B cell (primary cell): ENCODE data around the gene LDB1. TPM values are rescaled to one million over a fixed set of nuclear protein-coding genes. Genes with fewer than 3 reads are reported as not detected.
A peak's percentile ranks its signal among the peaks of the same experiment; 100 is the strongest.

Source experiments
- ATAC-seq: fragments of 200-7000 bp; cut with Tn5 transposase; one replicate; pipeline ENCODE4 v1.10.0; 2021; ENCODE audit warnings: low read depth, mild to moderate bottlenecking, moderate number of reproducible peaks, moderate library complexity
- CTCF ChIA-PET: fragments of 350-600 bp; sonication (Branson Sonifier 250); formaldehyde crosslinking; loops from one replicate; lab custom pipeline; 2021; ENCODE audit warnings: antibody characterized with exemption, inconsistent platforms; lab: Charles Lee
- POLR2A ChIA-PET: fragments of 350-600 bp; sonication (Branson Sonifier 250); formaldehyde crosslinking; loops from one replicate; lab custom pipeline; 2021; ENCODE audit warnings: antibody characterized with exemption; lab: Charles Lee
- DNase-seq: peaks from one replicate; pipeline ENCODE4 v3.0.0; 2013
- H2AFZ ChIP-seq: 2 replicates; pipeline ENCODE4 v1.6.1; 2012; ENCODE audit warnings: mild to moderate bottlenecking, low read depth, low read length; ENCODE audit not compliant: insufficient read depth, poor library complexity, severe bottlenecking
- H3K27ac ChIP-seq, 2 donors: 1 replicate in 1 of 2; 2 replicates in 1 of 2; pipeline ENCODE4 v1.5.1; 2012 to 2013; ENCODE audit warnings: low read length in 2 of 2, mild to moderate bottlenecking in 2 of 2, moderate library complexity in 1 of 2
- H3K27me3 ChIP-seq, 4 experiments: fragments of 200-600 bp in 1 of 4; sonication (generic) in 1 of 4; replicated peaks in 1 of 4; 1 replicate in 2 of 4; 2 replicates in 2 of 4; pipeline versions ENCODE4 v1.6.1 to v1.7.0; 2013 to 2016; ENCODE audit warnings: low read length in 3 of 4, mild to moderate bottlenecking in 2 of 4, mixed read lengths in 1 of 4, moderate library complexity in 1 of 4; ENCODE audit not compliant: insufficient read depth in 4 of 4, control insufficient read depth in 3 of 4; ENCODE audit errors: control extremely low read depth in 1 of 4
- H3K36me3 ChIP-seq, 2 experiments: replicated peaks in 1 of 2; 1 replicate in 1 of 2; 2 replicates in 1 of 2; pipeline versions ENCODE4 v1.6.1 to v1.7.1; 2013; ENCODE audit warnings: low read length in 1 of 2; ENCODE audit not compliant: insufficient read depth in 2 of 2, control insufficient read depth in 1 of 2; ENCODE audit errors: control extremely low read depth in 1 of 2, extremely low read depth in 1 of 2
- H3K4me1 ChIP-seq, 2 donors: fragments of 200-600 bp in 1 of 2; sonication (generic) in 1 of 2; 1 replicate in 1 of 2; 2 replicates in 1 of 2; pipeline versions ENCODE4 v1.5.1 to v1.6.1; 2013 to 2017; ENCODE audit warnings: low read length in 2 of 2; ENCODE audit not compliant: control insufficient read depth in 2 of 2, insufficient read depth in 2 of 2
- H3K4me2 ChIP-seq: replicated peaks from 2 replicates; pipeline ENCODE3; 2012; ENCODE audit warnings: mild to moderate bottlenecking, low read depth, low read length; ENCODE audit not compliant: poor library complexity, severe bottlenecking
- H3K4me3 ChIP-seq, 5 experiments: fragments of 200-600 bp in 1 of 5; sonication (generic) in 1 of 5; 1 replicate in 3 of 5; 2 replicates in 2 of 5; pipeline versions ENCODE4 v1.5.1 to v1.7.0; 2011 to 2016; ENCODE audit warnings: low read length in 4 of 5, mild to moderate bottlenecking in 4 of 5, low read depth in 2 of 5, control low read depth in 1 of 5, moderate library complexity in 1 of 5; ENCODE audit not compliant: insufficient read depth in 1 of 5; ENCODE audit errors: control extremely low read depth in 1 of 5, extremely low read depth in 1 of 5
- H3K79me2 ChIP-seq: fragments of 200-600 bp; sonication (generic); one replicate; pipeline ENCODE4 v1.6.0; 2016; ENCODE audit warnings: low read length; ENCODE audit not compliant: control insufficient read depth, insufficient read depth
- H3K9ac ChIP-seq: fragments of 200-600 bp; sonication (generic); 2 replicates; pipeline ENCODE4 v1.6.1; 2017; ENCODE audit warnings: mild to moderate bottlenecking, low read length, moderate library complexity
- H3K9me3 ChIP-seq, 3 donors: one replicate each; pipeline versions ENCODE4 v1.6.1 to v1.7.1; 2013; ENCODE audit warnings: low read length in 2 of 3; ENCODE audit not compliant: control insufficient read depth in 2 of 3, insufficient read depth in 1 of 3; ENCODE audit errors: control extremely low read depth in 1 of 3
- H4K20me1 ChIP-seq: 2 replicates; pipeline ENCODE4 v1.6.0; 2012; ENCODE audit warnings: mild to moderate bottlenecking, low read length; ENCODE audit not compliant: insufficient read depth, control insufficient read depth, poor library complexity, severe bottlenecking
- H3K27ac Mint-ChIP-seq: one replicate; pipeline ENCODE4 v1.8.0; 2021; ENCODE audit warnings: mixed read lengths
- H3K27me3 Mint-ChIP-seq: one replicate; pipeline ENCODE4 v1.8.0; 2021; ENCODE audit warnings: mixed read lengths
- H3K4me1 Mint-ChIP-seq: one replicate; pipeline ENCODE4 v1.8.0; 2021; ENCODE audit warnings: mixed read lengths
- H3K4me3 Mint-ChIP-seq: one replicate; pipeline ENCODE4 v1.8.0; 2021; ENCODE audit warnings: mixed read lengths
- H3K9me3 Mint-ChIP-seq: one replicate; pipeline ENCODE4 v1.8.0; 2022; ENCODE audit warnings: mixed read lengths; ENCODE audit not compliant: insufficient read depth
- EZH2 ChIP-seq: IDR thresholded peaks from 2 replicates; pipeline ENCODE4 v1.6.1; 2012; ENCODE audit warnings: borderline replicate concordance, low read depth, mild to moderate bottlenecking, moderate library complexity, low read length; ENCODE audit not compliant: insufficient read depth, poor library complexity, severe bottlenecking
- WGBS: methylation state at CpG from one replicate; pipeline ENCODE4 v1.1.5; 2013; ENCODE audit warnings: missing lambda C conversion rate; ENCODE audit not compliant: insufficient coverage; 5-methylcytosine and 5-hydroxymethylcytosine counted together
- intact Hi-C: fragments of 100-400 bp; cut with micrococcal nuclease; formaldehyde crosslinking; loops from one replicate; pipeline ENCODE4 v1.10.0; 2022
- polyA plus RNA-seq: library from polyadenylated mRNA; depleted of rRNA; stranded (reverse); fragments of >200 nt; gene quantifications from 2 replicates; pipeline ENCODE4 v1.2.3, GENCODE V29; 2012
- total RNA-seq, 2 donors: library from RNA; stranded (reverse); fragments of 120-200 nt in 1 of 2; gene quantifications; 1 replicate in 1 of 2; 2 replicates in 1 of 2; pipeline versions ENCODE4 v1.2.3 to v1.2.4, GENCODE V29; 2013 to 2022
- TF ChIP-seq, protein P1 (sequence below): fragments of 200-600 bp; IDR thresholded peaks from one replicate; pipeline ENCODE4 v1.8.0; 2022; ENCODE audit warnings: antibody characterized with exemption, mild to moderate bottlenecking

The LDB1 gene
- total and polyA plus RNA-seq, 2 donors (not counting 1 experiment from before 2014, with no cell fraction given) = 114 to 139 TPM

- Histone ChIP-seq H3K4me2 (peak overlapping the region; percentile 93), H3K79me2 (peaks cover 93% of the 10 kb centered on the region), H3K27ac (peak overlapping the region; percentile 87 to 94), H3K4me1 (peaks cover 65 to 82% of the 10 kb centered on the region in 2 donors), H3K9me3 (no peaks in the 10 kb centered on the region), H3K36me3 (no peaks in the 10 kb centered on the region), H3K4me3 (no peak overlapping the region), H4K20me1 (peaks cover 46% of the 10 kb centered on the region), H3K9ac (no peak overlapping the region), H3K27me3 (no peaks in the 10 kb centered on the region), H2AFZ (no peak overlapping the region)
- peak overlapping the region; percentile 86 for H3K4me3 Mint-ChIP-seq
- H3K9me3 Mint-ChIP-seq = no peaks in the 10 kb centered on the region
- 100% methylated on average over 1 of the region's 1 CpG for WGBS
- ChIA-PET CTCF (interaction anchor here (1.3 to 1.5 kb wide), 2 partner anchors 43 to 277 kb away, joined by 3 to 7 read pairs; no protein-coding TSS in a partner anchor), POLR2A (interaction anchor here (0.5 kb wide), 1 partner anchor 694 kb away, joined by 4 read pairs; no protein-coding TSS in a partner anchor)
- H3K27me3 Mint-ChIP-seq = no peaks in the 10 kb centered on the region
- DNase-seq (no peak), ATAC-seq (no peak)
- intact Hi-C loops = loop anchor here (5.0 kb wide), 1 partner anchor 274 kb away; the partner anchor contains the start of gene KCNIP2
- H3K27ac Mint-ChIP-seq = peak overlapping the region; percentile 91
- no peak for TF ChIP-seq EZH2
- TF ChIP-seq, protein P1, sequence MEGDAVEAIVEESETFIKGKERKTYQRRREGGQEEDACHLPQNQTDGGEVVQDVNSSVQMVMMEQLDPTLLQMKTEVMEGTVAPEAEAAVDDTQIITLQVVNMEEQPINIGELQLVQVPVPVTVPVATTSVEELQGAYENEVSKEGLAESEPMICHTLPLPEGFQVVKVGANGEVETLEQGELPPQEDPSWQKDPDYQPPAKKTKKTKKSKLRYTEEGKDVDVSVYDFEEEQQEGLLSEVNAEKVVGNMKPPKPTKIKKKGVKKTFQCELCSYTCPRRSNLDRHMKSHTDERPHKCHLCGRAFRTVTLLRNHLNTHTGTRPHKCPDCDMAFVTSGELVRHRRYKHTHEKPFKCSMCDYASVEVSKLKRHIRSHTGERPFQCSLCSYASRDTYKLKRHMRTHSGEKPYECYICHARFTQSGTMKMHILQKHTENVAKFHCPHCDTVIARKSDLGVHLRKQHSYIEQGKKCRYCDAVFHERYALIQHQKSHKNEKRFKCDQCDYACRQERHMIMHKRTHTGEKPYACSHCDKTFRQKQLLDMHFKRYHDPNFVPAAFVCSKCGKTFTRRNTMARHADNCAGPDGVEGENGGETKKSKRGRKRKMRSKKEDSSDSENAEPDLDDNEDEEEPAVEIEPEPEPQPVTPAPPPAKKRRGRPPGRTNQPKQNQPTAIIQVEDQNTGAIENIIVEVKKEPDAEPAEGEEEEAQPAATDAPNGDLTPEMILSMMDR = no peak
- H3K4me1 Mint-ChIP-seq = peaks cover 72% of the 10 kb centered on the region
Observed at GRCh38 chr10:102116656-102117055, 3.5 kb downstream of the LDB1 start.

DNA sequence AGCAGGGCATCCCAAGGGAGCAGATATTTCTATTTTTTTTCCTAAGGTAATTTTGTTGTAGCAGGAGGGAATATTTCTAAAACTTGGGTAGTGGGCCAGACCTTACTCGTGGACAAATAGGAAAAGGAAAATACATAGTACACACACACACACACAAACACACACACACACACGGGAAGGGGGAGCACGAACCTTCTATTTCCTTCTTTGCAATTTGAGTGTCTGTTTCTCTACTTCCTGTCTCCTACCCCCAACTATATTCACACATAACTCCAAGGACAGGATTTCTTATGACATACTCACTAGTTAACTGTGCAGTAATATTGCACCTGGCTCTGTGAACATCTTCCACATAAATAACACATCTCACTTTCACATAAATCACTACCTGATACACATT is 4.4 kb downstream of the LDB1 start:
- Mint-ChIP-seq H3K9me3 (no peaks in the 10 kb centered on the region), H3K4me3 (peak overlapping the region; percentile 86), H3K27me3 (no peaks in the 10 kb centered on the region), H3K4me1 (peaks cover 63% of the 10 kb centered on the region), H3K27ac (peak overlapping the region; percentile 91)
- Histone ChIP-seq H3K9me3 (no peaks in the 10 kb centered on the region), H3K9ac (peak overlapping the region; percentile 68), H3K79me2 (peaks cover 94% of the 10 kb centered on the region), H2AFZ (no peak overlapping the region), H3K36me3 (peaks cover 0 to 7% of the 10 kb centered on the region in 2 experiments), H3K4me3 (peak overlapping the region; percentile 45 to 64 (median 57)), H3K27me3 (no peaks in the 10 kb centered on the region), H3K4me2 (peak overlapping the region; percentile 96), H3K4me1 (peaks cover 58 to 73% of the 10 kb centered on the region in 2 donors), H3K27ac (peak overlapping the region; percentile 60 to 94), H4K20me1 (peaks cover 54% of the 10 kb centered on the region)
- no peak for ATAC-seq
- CTCF ChIA-PET = interaction anchor here (0.7 to 1.6 kb wide), 4 partner anchors 42 to 275 kb away, joined by 3 to 7 read pairs (median 4); no protein-coding TSS in a partner anchor
- 0% methylated on average over 2 of the region's 3 CpGs for WGBS
- DNase-seq = peak; percentile 35
- POLR2A ChIA-PET = no interaction called here
- TF ChIP-seq, protein P1 = no peak
- no peak for TF ChIP-seq EZH2
- intact Hi-C loops = loop anchor here (1.0 to 5.0 kb wide), 4 partner anchors 17 to 273 kb away; partner anchors contain the start of genes HPS6, KCNIP2 and NOLC1
